GM10248 (cell line): ENCODE data around the gene PTPRN2.
"Not testable (repeated sequence)": the region's sequence is repeated elsewhere in the genome, so short reads cannot be mapped to it uniquely, and the experiment has no call there.

Experiments used
- CTCF ChIA-PET: fragments of 300-600 bp; sonication (Branson Sonifier 250); formaldehyde crosslinking; extraction: SDS; loops from one replicate; lab custom pipeline; 2021; ENCODE audit warnings: antibody characterized with exemption; lab: Yijun Ruan, JAX
- POLR2A ChIA-PET: fragments of 350-650 bp; sonication (Branson Sonifier 250); formaldehyde crosslinking; extraction: SDS; loops from one replicate; lab custom pipeline; 2020; ENCODE audit warnings: antibody characterized with exemption; lab: Yijun Ruan, JAX
- DNase-seq: peaks from one replicate; pipeline ENCODE4 v3.0.0; 2012; ENCODE audit errors: extremely low spot score
- CTCF ChIP-seq: IDR thresholded peaks from 2 replicates; pipeline ENCODE4 v1.5.1; 2012; ENCODE audit warnings: mild to moderate bottlenecking, low read depth; ENCODE audit errors: extremely low read depth, missing control alignments, control extremely low read depth

Gene PTPRN2

GRCh38 chr7:158508802-158509385, 78.7 kb downstream of the PTPRN2 start:
- ChIA-PET CTCF (no interaction called here), POLR2A (no interaction called here)
- TF ChIP-seq CTCF = no peak
- no peak for DNase-seq

GRCh38 chr7:158508321-158508720, 79.3 kb downstream of the PTPRN2 start:
- POLR2A ChIA-PET, CTCF ChIA-PET, DNase-seq: not testable (repeated sequence)

- ChIA-PET CTCF (no interaction called here), POLR2A (no interaction called here)
These were observed 79.7 kb downstream of the PTPRN2 start for GRCh38 chr7:158507917-158508316.

GRCh38 chr7:158507175-158507574, 80.4 kb downstream of the PTPRN2 start:
- POLR2A ChIA-PET, DNase-seq, CTCF ChIA-PET: not testable (repeated sequence)

More at GRCh38 chr7:158507917-158508316, 79.7 kb downstream of the PTPRN2 start:
- TF ChIP-seq CTCF = no peak
- no peak for DNase-seq

- no peak for DNase-seq
- TF ChIP-seq CTCF = no peak
- CTCF ChIA-PET = no interaction called here
- POLR2A ChIA-PET = no interaction called here
These were observed 81.0 kb downstream of the PTPRN2 start for GRCh38 chr7:158506626-158507025.

GRCh38 chr7:158505683-158506082, 81.9 kb downstream of the PTPRN2 start:
- DNase-seq = no peak
- no peak for TF ChIP-seq CTCF
- ChIA-PET POLR2A (no interaction called here), CTCF (no interaction called here)

GRCh38 chr7:158502068-158502750, 85.4 kb downstream of the PTPRN2 start:
- TF ChIP-seq CTCF = no peak
- ChIA-PET CTCF (no interaction called here), POLR2A (no interaction called here)
- DNase-seq = no peak
